ENCODE results near the gene FAM163B.

Gene FAM163B

DNA sequence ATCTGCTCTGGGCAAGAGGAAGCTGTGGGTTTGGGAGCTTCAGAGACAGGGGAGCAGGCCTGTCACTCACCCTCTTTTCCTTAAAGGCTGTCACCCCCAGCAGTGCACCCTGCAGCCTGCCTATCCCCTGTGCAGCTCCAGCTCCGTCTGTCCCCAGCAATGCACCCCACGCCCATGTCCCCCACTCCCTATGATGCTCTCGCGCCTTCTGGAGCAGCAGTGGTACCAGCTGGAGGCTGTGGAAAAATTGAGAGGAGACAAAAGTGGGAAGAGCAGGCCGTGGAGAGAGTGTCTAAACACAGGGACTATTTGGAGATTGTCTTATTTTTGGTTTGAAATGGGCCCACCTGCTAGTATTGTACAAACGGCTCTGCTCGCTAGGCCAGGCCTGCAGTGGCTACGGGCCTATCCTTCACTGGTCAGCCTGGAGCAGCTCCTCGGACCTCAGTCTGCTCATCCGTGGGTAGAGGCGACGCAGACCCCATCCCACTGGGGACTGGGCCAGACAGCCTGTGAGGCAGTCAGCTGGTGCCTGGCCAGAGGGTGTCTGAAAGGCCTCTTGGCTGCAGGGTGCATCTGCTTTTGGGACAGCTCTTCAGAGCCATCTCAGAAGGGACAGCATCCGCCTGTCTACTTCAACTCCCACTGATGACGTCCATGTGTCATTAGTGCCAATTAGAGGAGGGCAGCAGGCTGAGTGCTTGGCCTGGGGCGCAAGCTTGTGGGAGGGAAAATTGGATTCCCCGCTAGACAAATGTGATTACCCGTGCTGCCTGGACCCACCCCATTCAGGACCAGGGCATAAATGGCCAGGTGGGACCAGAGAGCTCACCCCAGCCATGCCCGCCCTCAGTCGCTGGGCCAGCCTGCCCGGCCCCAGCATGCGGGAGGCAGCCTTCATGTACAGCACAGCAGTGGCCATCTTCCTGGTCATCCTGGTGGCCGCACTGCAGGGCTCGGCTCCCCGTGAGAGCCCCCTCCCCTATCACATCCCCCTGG is 26.6 kb upstream of the FAM163B start, which contains the start of gene DBH:
Gene DBH, plus strand, starts transcription at position 831 of the 999 bp plus-strand sequence. Its CDS starts 9 bp downstream, at position 840.
- TF ChIP-seq, protein P1, sequence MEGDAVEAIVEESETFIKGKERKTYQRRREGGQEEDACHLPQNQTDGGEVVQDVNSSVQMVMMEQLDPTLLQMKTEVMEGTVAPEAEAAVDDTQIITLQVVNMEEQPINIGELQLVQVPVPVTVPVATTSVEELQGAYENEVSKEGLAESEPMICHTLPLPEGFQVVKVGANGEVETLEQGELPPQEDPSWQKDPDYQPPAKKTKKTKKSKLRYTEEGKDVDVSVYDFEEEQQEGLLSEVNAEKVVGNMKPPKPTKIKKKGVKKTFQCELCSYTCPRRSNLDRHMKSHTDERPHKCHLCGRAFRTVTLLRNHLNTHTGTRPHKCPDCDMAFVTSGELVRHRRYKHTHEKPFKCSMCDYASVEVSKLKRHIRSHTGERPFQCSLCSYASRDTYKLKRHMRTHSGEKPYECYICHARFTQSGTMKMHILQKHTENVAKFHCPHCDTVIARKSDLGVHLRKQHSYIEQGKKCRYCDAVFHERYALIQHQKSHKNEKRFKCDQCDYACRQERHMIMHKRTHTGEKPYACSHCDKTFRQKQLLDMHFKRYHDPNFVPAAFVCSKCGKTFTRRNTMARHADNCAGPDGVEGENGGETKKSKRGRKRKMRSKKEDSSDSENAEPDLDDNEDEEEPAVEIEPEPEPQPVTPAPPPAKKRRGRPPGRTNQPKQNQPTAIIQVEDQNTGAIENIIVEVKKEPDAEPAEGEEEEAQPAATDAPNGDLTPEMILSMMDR (IDR thresholded peaks at IDR 0.05; ENCODE audit: control insufficient read depth, insufficient read depth, low read depth, low read length, missing control alignments) = no peak

DNA sequence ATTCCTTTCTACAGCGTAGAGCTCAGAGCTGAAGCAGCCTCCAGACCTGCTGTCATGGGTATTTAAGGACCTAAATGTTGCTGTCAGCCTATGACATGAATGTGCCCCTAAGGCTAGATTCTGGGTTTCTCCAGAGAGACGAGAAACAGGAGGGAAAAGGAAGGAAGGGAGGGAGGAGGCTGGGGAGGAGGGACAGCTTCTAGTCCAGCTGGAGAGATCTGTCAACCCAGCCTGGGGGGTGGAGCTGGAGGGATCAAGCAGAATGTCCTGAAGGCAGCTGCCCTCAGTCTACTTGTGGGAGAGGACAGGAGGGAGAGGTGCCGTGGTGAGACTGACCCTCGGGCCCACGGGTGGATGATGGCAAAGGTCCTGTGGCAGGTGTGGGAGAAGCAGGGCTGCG is 25.9 kb upstream of the FAM163B start:
- no peak for DNase-seq (ENCODE audit: low read depth)
- TF ChIP-seq, protein P1 (IDR thresholded peaks at IDR 0.05; ENCODE audit: control insufficient read depth, insufficient read depth, low read depth, low read length, missing control alignments) = no peak
- H3K4me3 ChIP-seq (ENCODE audit: control insufficient read depth, low read depth, low read length) = no peak overlapping the region

More for the DNA sequence above, 26.6 kb upstream of the FAM163B start, which contains the start of gene DBH:
- no peak within 1 kb of the TSS for H3K4me3 ChIP-seq (ENCODE audit: control insufficient read depth, low read depth, low read length)
- no peak for DNase-seq (ENCODE audit: low read depth)

DNA sequence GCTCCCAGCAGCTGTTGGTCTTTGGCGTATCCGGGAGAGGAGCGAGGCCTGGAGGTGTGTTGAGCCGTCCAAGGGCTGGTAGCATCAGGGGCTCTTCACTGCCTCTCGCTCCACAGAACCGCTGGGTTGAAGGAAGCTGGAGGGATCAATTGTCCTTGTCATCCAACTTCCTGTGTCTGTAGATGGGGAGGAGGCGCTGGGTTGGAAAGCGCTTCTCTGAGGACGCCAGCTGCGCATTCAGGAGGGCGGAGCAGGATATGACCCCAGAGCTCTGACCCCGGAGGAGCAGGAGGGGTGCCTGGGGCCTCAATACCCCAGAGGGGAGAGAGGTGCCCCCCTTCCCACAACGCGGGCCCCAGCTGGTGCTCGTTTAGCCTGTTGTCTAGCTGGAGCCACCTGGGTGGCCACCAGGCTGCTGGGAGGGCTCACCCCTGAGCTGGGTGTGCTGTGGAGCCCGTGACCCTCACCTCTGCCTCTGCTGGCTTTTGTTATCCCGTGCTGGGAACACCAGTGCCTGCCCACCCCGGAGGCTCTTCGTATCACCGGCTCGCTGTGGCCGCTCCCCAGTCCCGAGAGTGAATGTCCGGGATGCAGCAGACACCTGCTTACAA is 25.0 kb upstream of the FAM163B start:
- no peak overlapping the region for H3K4me3 ChIP-seq (ENCODE audit: control insufficient read depth, low read depth, low read length)
- DNase-seq (ENCODE audit: low read depth) = no peak

DNA sequence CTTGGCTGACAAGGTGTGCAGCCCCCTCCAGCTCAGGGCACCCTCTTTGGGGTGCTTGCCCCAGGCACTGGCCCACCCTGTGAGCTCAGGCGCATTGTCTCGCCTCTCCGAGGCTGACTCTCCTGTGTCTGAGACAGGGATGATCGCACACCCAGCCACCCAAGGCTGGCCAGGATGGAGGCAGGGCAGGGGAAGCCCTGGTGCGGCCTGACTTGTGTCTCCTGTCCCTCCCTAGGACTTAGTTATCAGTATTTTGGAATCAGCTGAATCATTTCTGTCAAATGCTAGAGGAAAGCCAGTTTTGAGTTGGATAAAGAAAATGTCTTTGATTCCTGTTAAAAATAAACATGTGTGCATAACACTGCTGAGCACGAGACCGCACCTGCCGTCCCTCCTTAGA is 24.5 kb upstream of the FAM163B start:
- TF ChIP-seq, protein P1 (IDR thresholded peaks at IDR 0.05; ENCODE audit: control insufficient read depth, insufficient read depth, low read depth, low read length, missing control alignments) = no peak
- H3K4me3 ChIP-seq (ENCODE audit: control insufficient read depth, low read depth, low read length) = no peak overlapping the region
- DNase-seq (ENCODE audit: low read depth) = no peak

More for the DNA sequence above, 25.0 kb upstream of the FAM163B start:
- TF ChIP-seq, protein P1 (IDR thresholded peaks at IDR 0.05; ENCODE audit: control insufficient read depth, insufficient read depth, low read depth, low read length, missing control alignments) = no peak

DNA sequence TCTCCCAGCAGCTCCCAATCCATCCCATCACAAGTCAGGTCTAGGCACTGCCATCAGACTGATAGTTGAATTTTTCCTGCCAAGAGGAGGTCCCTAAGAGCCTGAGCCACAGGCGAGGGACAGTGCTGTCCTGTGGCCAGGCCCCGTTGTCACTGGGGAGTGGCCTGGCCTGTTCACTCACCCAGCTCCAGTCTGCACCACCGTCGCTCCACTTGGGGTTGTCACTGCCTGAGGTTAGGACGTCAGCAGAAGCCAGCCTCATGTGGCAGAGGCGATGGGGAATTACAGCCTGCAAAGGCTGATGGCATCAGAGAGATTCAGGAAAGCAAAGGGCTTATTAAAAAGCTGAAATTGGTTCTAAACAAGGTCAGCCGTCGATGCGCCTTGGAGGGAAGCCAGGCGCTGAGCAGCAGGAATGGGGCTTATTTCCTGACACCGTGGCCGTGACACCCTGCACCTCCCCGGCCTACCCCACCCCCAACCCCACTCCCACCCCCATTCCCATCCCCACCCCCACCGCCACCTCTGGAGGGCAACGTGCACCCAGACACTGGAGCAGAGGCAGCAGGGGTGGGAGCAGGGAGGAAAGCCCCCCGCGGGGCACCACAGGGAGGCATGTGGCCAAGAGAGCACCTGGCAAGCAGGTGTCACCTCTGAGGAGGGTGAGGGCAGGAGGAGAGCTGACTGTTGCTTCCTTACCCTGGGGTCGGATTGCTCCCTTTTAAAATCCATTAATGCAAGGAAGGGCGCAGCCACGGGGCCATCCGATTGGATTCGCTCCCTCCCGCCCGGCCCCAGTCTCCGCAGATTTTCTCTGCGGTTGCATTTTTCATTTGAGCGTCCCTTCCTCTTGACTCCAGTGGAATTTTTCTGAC is 23.9 kb upstream of the FAM163B start:
- TF ChIP-seq, protein P1 (IDR thresholded peaks at IDR 0.05; ENCODE audit: control insufficient read depth, insufficient read depth, low read depth, low read length, missing control alignments) = no peak
- DNase-seq (ENCODE audit: low read depth) = no peak
- no peak overlapping the region for H3K4me3 ChIP-seq (ENCODE audit: control insufficient read depth, low read depth, low read length)

DNA sequence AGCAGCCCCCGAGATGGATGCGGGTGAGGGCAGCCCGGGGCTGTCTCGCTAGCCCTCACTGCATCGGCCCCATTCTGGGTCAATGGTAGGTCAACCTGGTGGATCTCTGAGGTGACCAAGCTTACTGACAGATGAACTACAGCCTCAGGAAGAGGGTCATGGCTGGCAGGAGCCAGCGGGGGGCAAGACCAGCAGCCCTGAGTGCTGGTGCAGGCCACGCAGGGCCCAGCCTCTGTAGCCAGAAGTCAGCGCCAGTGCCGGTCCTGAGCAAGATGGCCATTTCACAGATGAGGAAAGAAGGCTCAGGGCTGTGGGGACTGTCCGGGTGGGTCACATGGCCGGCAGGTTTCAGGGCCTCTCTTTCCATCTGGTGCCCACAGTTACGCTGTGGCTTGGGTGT is 21.9 kb upstream of the FAM163B start:
- TF ChIP-seq, protein P1 (IDR thresholded peaks at IDR 0.05; ENCODE audit: control insufficient read depth, insufficient read depth, low read depth, low read length, missing control alignments) = no peak
- DNase-seq (ENCODE audit: low read depth) = no peak
- H3K4me3 ChIP-seq (ENCODE audit: control insufficient read depth, low read depth, low read length) = no peak overlapping the region
